PC-9 (cell line): ENCODE results near the gene RAB7A.

Experiments used
- EZH2 ChIP-seq: fragments of 200-600 bp; sonication (generic); IDR thresholded peaks from 2 replicates; pipeline ENCODE4 v1.8.0; 2017; ENCODE audit warnings: antibody characterized with exemption, low read depth
- TF ChIP-seq, protein P1 (sequence below): fragments of 200-600 bp; sonication (generic); conservative IDR thresholded peaks from 2 replicates; pipeline ENCODE4 v1.6.1; 2017; ENCODE audit warnings: mixed run types, antibody characterized with exemption, mild to moderate bottlenecking, moderate library complexity

DNA sequence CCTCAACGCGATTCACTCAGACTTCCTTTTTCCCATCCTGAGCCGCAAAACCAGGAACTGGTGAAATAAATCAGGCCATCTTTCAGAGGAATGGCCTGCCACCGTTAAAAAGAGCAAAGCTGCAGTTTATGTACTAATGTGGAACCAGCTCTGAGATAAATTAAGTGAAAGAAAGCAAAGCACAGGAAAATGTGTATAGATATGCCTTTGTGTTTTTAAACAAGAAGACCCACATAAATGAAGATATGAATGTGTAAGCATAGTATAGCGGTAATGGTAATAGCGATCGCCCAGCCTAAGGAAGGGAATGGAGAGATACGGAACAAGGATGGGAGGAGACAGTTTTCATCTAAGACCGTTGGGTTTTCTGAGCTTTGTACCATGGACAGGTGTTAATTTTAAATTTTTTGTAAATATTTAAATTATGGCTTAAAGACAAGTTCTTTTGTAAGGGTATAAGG, 44.6 kb upstream of the RAB7A start:
- TF ChIP-seq, protein P1, sequence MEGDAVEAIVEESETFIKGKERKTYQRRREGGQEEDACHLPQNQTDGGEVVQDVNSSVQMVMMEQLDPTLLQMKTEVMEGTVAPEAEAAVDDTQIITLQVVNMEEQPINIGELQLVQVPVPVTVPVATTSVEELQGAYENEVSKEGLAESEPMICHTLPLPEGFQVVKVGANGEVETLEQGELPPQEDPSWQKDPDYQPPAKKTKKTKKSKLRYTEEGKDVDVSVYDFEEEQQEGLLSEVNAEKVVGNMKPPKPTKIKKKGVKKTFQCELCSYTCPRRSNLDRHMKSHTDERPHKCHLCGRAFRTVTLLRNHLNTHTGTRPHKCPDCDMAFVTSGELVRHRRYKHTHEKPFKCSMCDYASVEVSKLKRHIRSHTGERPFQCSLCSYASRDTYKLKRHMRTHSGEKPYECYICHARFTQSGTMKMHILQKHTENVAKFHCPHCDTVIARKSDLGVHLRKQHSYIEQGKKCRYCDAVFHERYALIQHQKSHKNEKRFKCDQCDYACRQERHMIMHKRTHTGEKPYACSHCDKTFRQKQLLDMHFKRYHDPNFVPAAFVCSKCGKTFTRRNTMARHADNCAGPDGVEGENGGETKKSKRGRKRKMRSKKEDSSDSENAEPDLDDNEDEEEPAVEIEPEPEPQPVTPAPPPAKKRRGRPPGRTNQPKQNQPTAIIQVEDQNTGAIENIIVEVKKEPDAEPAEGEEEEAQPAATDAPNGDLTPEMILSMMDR, result no peak
- no peak for TF ChIP-seq EZH2
